Adrenal gland (tissue), 12 donors: ENCODE results near the gene CTCFL. TPM values are rescaled to one million over a fixed set of nuclear protein-coding genes. Genes with fewer than 3 reads are reported as not detected.

Source experiments
- DNase-seq, 7 donors: peaks; one replicate each; pipeline ENCODE4 v3.0.0-alpha.2; 2019 to 2020
- H3K27ac ChIP-seq, 5 donors: fragments of 200-600 bp; sonication (generic) in 4 of 5; 1 replicate in 3 of 5; 2 replicates in 2 of 5; pipeline versions ENCODE4 v1.5.1 to v1.8.0; 2016 to 2020; ENCODE audit warnings: mild to moderate bottlenecking in 1 of 5
- H3K27me3 ChIP-seq: fragments of 200-600 bp; 2 replicates; pipeline ENCODE4 v1.8.0; 2021
- H3K36me3 ChIP-seq, 2 donors: fragments of 200-600 bp; replicated peaks in 1 of 2; 1 replicate in 1 of 2; 2 replicates in 1 of 2; pipeline versions ENCODE4 v1.5.1 to v1.8.0; 2018 to 2022
- H3K4me1 ChIP-seq, 2 donors: fragments of 200-600 bp; replicated peaks in 1 of 2; 1 replicate in 1 of 2; 2 replicates in 1 of 2; pipeline versions ENCODE4 v1.5.1 to v1.8.0; 2018 to 2021
- H3K4me3 ChIP-seq, 4 donors: fragments of 200-600 bp; sonication (generic) in 3 of 4; one replicate each; pipeline ENCODE4 v1.5.1; 2016 to 2018
- H3K9me3 ChIP-seq, 3 donors: fragments of 200-600 bp; sonication (generic) in 1 of 3; replicated peaks in 1 of 3; 1 replicate in 2 of 3; 2 replicates in 1 of 3; pipeline versions ENCODE4 v1.5.1 to v1.8.0; 2016 to 2021
- CTCF ChIP-seq, 6 experiments: fragments of 450-650 bp in 4 of 6; fragments of 200-600 bp in 2 of 6; sonication (generic) in 1 of 6; IDR thresholded peaks; 1 replicate in 5 of 6; 2 replicates in 1 of 6; pipeline versions ENCODE4 v1.5.1 to v1.8.0; 2016 to 2021; ENCODE audit warnings: antibody characterized with exemption in 6 of 6, mild to moderate bottlenecking in 2 of 6, moderate library complexity in 1 of 6
- POLR2A ChIP-seq, 2 donors: fragments of 450-650 bp; IDR thresholded peaks; one replicate each; pipeline ENCODE4 v1.6.1; 2017; ENCODE audit warnings: antibody characterized with exemption in 2 of 2, mild to moderate bottlenecking in 2 of 2, moderate library complexity in 1 of 2
- WGBS, 4 donors: extraction: QIAGEN DNeasy Blood & Tissue Kit in 2 of 4; methylation state at CpG; one replicate each; pipeline versions ENCODE4 v1.1.5 to v1.1.7; 2013 to 2017; 5-methylcytosine and 5-hydroxymethylcytosine counted together
- intact Hi-C, 2 donors: fragments of 100-400 bp; cut with DNase I; formaldehyde crosslinking; loops; one replicate each; pipeline versions ENCODE4 v1.14.1 to v1.15.0; 2022 to 2023
- polyA plus RNA-seq, 3 donors: library from polyadenylated mRNA; stranded (reverse); fragments of 200-250 nt in 2 of 3; fragments of 350-450 nt in 1 of 3; fragmentation: Illumina TruSeq in 1 of 3; extraction: RNeasy Lipid Tissue Mini Kit (QIAGEN cat#74804) in 1 of 3; gene quantifications; one replicate each; pipeline ENCODE4 v1.2.3, GENCODE V29; 2013 to 2014
- total RNA-seq, 9 donors: library from RNA; depleted of rRNA in 4 of 9; stranded (reverse); fragments of >200 nt in 4 of 9; fragments of 120-200 nt in 1 of 9; fragmentation: NEBNext Ultra II Directional in 1 of 9; extraction: Animal tissue kit (Norgen Biotek cat#: 25700) in 1 of 9; gene quantifications; one replicate each; pipeline versions ENCODE4 v1.1.0 to v1.2.4, GENCODE V29; 2013 to 2023
- donor health status: healthy with polysubstance abuse.
- donor health status: Bipolar disorder and iron deficiency.
- donor health status: DM: yes; HTN: yes; CAD: no.
- donor health status: DM: no; HTN: no; CAD: no.
- donor health status: DM: no; HTN: no; CAD: no.
- donor health status: DM: yes; HTN: yes; CAD: no.

The CTCFL gene
- total and polyA plus RNA-seq, 12 donors: 0.08 to 0.27 (median 0.14) TPM; not detected in 9

- H3K4me1 ChIP-seq: no peaks in the 10 kb centered on the region
- H3K36me3 ChIP-seq: no peaks in the 10 kb centered on the region
- no peak for DNase-seq
- 57 to 72% (median 71%) methylated on average over 5 of the region's 5 CpGs for WGBS, 4 donors
- H3K27me3 ChIP-seq: no peaks in the 10 kb centered on the region
- no peak overlapping the region for H3K4me3 ChIP-seq
- no peak for TF ChIP-seq POLR2A (IDR thresholded peaks at IDR 0.05)
- TF ChIP-seq CTCF (IDR thresholded peaks at IDR 0.05): no peak
- intact Hi-C loops: loop anchor here (5.0 to 10.0 kb wide), 2 partner anchors 682 to 685 kb away; no protein-coding TSS in a partner anchor
- H3K27ac ChIP-seq: no peak overlapping the region
- H3K9me3 ChIP-seq: no peaks in the 10 kb centered on the region
Measured at GRCh38 chr20:57522380-57523140, 2.4 kb downstream of the CTCFL start.

GRCh38 chr20:57517904-57518303 lies 7.0 kb downstream of the CTCFL start:
- WGBS, 4 donors: 65 to 80% (median 77%) methylated on average over 5 of the region's 5 CpGs
- Histone ChIP-seq H3K9me3 (no peaks in the 10 kb centered on the region), H3K4me3 (no peak overlapping the region), H3K27ac (no peak overlapping the region), H3K27me3 (peaks cover 6% of the 10 kb centered on the region), H3K36me3 (no peaks in the 10 kb centered on the region), H3K4me1 (no peaks in the 10 kb centered on the region)
- intact Hi-C loops: no loop called here
- TF ChIP-seq POLR2A (IDR thresholded peaks at IDR 0.05) (no peak), CTCF (IDR thresholded peaks at IDR 0.05) (no peak)
- no peak for DNase-seq

- intact Hi-C loops: loop anchor here (2.0 to 5.0 kb wide), 2 partner anchors 78 kb away; no protein-coding TSS in a partner anchor
- Histone ChIP-seq H3K4me1 (no peaks in the 10 kb centered on the region), H3K27me3 (peaks cover 6% of the 10 kb centered on the region), H3K9me3 (no peaks in the 10 kb centered on the region), H3K27ac (no peak overlapping the region), H3K36me3 (no peaks in the 10 kb centered on the region), H3K4me3 (no peak overlapping the region)
- TF ChIP-seq POLR2A (IDR thresholded peaks at IDR 0.05) (no peak), CTCF (IDR thresholded peaks at IDR 0.05) (peak; percentile 45 to 89 (median 82))
- 30 to 36% (median 33%) methylated on average over 15 to 17 of the region's 17 CpGs for WGBS, 4 donors
- peak; percentile 54 to 88 (median 81) for DNase-seq
Measured at GRCh38 chr20:57514273-57514751, 10.6 kb downstream of the CTCFL start.

- intact Hi-C loops: loop anchor here in 1 of 2 donors (5.0 kb wide), 1 partner anchor 79 kb away; no protein-coding TSS in a partner anchor
- no peak overlapping the region for H3K27ac ChIP-seq
Measured at GRCh38 chr20:57513199-57513598, 11.7 kb downstream of the CTCFL start.

More at GRCh38 chr20:57513199-57513598, 11.7 kb downstream of the CTCFL start:
- Histone ChIP-seq H3K36me3 (no peaks in the 10 kb centered on the region), H3K4me1 (no peaks in the 10 kb centered on the region), H3K9me3 (no peaks in the 10 kb centered on the region), H3K27me3 (peaks cover 6% of the 10 kb centered on the region), H3K4me3 (no peak overlapping the region)
- DNase-seq: no peak
- WGBS, 4 donors: 43 to 67% (median 49%) methylated on average over 1 of the region's 1 CpG
- TF ChIP-seq POLR2A (IDR thresholded peaks at IDR 0.05) (no peak), CTCF (IDR thresholded peaks at IDR 0.05) (no peak)
